Esophagus muscularis mucosa (tissue), 4 donors: Measurements from ENCODE around the gene STRBP. TPM values are rescaled to one million over a fixed set of nuclear protein-coding genes. Genes with fewer than 3 reads are reported as not detected.
"Not testable (repeated sequence)": the region's sequence is repeated elsewhere in the genome, so short reads cannot be mapped to it uniquely, and the experiment has no call there.

Experiments used
- DNase-seq: peaks from one replicate; pipeline ENCODE4 v3.0.0-alpha.2; 2017; ENCODE audit errors: extremely low spot score
- H3K27ac ChIP-seq, 4 donors: fragments of 200-600 bp; sonication (generic); replicated peaks in 1 of 4; 1 replicate in 3 of 4; 2 replicates in 1 of 4; pipeline ENCODE4 v1.5.1; 2016 to 2019; ENCODE audit warnings: mild to moderate bottlenecking in 1 of 4
- H3K27me3 ChIP-seq, 4 donors: fragments of 200-600 bp; sonication (generic); one replicate each; pipeline versions ENCODE4 v1.5.1 to v1.6.0; 2016 to 2019
- H3K36me3 ChIP-seq, 4 donors: fragments of 200-600 bp; sonication (generic); one replicate each; pipeline ENCODE4 v1.5.1; 2016 to 2019
- H3K4me1 ChIP-seq, 4 donors: fragments of 200-600 bp; sonication (generic); one replicate each; pipeline ENCODE4 v1.5.1; 2016 to 2019
- H3K4me3 ChIP-seq, 4 donors: fragments of 200-600 bp; sonication (generic); 1 replicate in 2 of 4; 2 replicates in 2 of 4; pipeline ENCODE4 v1.5.1; 2016 to 2019; ENCODE audit warnings: mild to moderate bottlenecking in 4 of 4, moderate library complexity in 1 of 4
- H3K9me3 ChIP-seq, 4 donors: fragments of 200-600 bp; sonication (generic); 1 replicate in 3 of 4; 2 replicates in 1 of 4; pipeline ENCODE4 v1.5.1; 2016 to 2019
- EP300 ChIP-seq: sonication (generic); formaldehyde crosslinking; IDR thresholded peaks from one replicate; pipeline ENCODE4 v1.6.1; 2017; ENCODE audit warnings: antibody characterized with exemption
- POLR2A ChIP-seq: fragments of 450-650 bp; IDR thresholded peaks from one replicate; pipeline ENCODE4 v1.6.1; 2017; ENCODE audit warnings: antibody characterized with exemption, moderate library complexity, mild to moderate bottlenecking, low read depth
- POLR2AphosphoS5 ChIP-seq, 2 donors: sonication (generic); formaldehyde crosslinking; IDR thresholded peaks; one replicate each; pipeline ENCODE4 v1.6.1; 2017; ENCODE audit warnings: antibody characterized with exemption in 2 of 2
- WGBS: methylation state at CpG from one replicate; pipeline ENCODE4 v1.1.5; 2018; 5-methylcytosine and 5-hydroxymethylcytosine counted together
- intact Hi-C: fragments of 100-400 bp; cut with DNase I; formaldehyde crosslinking; loops from one replicate; pipeline ENCODE4 v1.15.1; 2023
- total RNA-seq, 4 donors: library from RNA; depleted of rRNA; stranded (reverse); fragments of >200 nt; gene quantifications; one replicate each; pipeline versions ENCODE4 v1.1.0 to v1.2.1, GENCODE V29; 2016
- TF ChIP-seq, protein P1 (sequence below), 3 experiments: fragments of 200-600 bp in 2 of 3; fragments of 450-650 bp in 1 of 3; sonication (generic) in 2 of 3; IDR thresholded peaks; one replicate each; pipeline ENCODE4 v1.5.1; 2017 to 2019; ENCODE audit warnings: antibody characterized with exemption in 3 of 3, mild to moderate bottlenecking in 2 of 3, moderate library complexity in 1 of 3

Gene STRBP
- total RNA-seq, 4 donors from 2014 or later = 11.2 to 20.6 (median 14.5) TPM

DNA sequence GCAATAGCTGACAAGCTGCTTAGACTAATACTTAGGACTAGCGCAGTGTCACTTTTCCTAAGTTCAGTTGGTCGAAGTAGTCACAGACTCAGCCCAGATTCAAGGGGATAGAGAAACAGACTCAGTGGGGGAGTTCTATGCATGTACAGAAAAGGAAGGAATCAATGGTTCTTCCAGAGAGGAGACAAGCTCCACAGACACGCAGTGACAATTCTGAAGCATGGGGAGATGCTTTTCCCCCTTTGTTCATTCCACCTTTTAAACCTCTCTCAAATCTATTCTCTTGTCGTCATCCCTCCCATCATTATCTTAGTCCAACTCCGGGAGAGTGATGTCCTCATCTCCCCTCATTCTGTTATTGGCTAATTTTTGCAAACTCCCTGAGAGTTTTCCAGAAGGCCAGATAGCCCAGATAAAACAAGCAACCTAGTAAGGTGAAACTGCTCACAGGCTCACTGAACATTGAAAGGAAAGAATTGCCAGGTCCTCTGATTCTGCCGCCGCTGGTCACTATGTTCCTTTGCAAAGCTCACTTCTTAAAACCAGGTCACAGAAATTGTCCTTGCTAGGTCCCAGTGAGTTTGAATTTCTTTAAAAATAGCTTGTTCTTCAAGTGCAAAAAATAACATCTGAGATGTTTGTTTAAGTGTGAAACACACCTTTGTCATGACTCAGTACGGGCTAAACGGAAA is 13.4 kb upstream of the STRBP start:
- Histone ChIP-seq H3K9me3 (no peaks in the 10 kb centered on the region), H3K27me3 (no peaks in the 10 kb centered on the region), H3K36me3 (no peaks in the 10 kb centered on the region), H3K27ac (no peak overlapping the region), H3K4me1 (peaks cover 0 to 13% (median 6%) of the 10 kb centered on the region in 4 donors), H3K4me3 (no peak overlapping the region)
- 47% methylated on average over 9 of the region's 9 CpGs for WGBS
- TF ChIP-seq POLR2AphosphoS5 (IDR thresholded peaks at IDR 0.05) (no peak), POLR2A (no peak), EP300 (no peak)
- TF ChIP-seq, protein P1, sequence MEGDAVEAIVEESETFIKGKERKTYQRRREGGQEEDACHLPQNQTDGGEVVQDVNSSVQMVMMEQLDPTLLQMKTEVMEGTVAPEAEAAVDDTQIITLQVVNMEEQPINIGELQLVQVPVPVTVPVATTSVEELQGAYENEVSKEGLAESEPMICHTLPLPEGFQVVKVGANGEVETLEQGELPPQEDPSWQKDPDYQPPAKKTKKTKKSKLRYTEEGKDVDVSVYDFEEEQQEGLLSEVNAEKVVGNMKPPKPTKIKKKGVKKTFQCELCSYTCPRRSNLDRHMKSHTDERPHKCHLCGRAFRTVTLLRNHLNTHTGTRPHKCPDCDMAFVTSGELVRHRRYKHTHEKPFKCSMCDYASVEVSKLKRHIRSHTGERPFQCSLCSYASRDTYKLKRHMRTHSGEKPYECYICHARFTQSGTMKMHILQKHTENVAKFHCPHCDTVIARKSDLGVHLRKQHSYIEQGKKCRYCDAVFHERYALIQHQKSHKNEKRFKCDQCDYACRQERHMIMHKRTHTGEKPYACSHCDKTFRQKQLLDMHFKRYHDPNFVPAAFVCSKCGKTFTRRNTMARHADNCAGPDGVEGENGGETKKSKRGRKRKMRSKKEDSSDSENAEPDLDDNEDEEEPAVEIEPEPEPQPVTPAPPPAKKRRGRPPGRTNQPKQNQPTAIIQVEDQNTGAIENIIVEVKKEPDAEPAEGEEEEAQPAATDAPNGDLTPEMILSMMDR (IDR thresholded peaks at IDR 0.05) = no peak
- DNase-seq = no peak
- intact Hi-C loops = no loop called here

DNA sequence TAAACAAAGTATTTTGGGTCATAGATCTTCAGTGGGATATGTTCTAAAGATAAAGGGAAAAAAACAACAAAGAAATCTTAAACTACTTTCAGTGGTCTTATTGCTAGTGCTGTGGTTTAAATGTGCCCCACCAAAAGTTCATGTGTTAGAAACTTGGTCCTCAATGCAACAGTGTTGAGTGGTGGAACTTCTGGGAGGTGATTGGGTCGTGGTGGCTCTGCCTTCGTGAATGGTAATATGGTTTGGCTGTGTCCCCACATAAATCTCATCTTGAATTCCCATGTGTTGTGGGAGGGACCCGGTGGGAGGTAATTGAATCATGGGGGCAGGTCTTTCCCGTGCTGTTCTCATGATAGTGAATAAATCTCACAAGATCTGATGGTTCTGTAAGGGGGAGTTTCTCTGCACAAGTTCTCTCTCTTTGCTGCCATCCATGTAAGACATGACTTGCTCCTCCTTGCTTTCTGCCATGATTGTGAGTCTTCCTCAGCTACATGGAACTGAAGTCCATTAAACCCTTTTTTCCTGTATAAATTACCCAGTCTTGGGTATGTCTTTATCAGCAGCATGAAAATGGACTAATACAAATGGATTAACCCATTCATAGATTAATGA is 10.6 kb upstream of the STRBP start:
- intact Hi-C loops, H3K27me3 ChIP-seq, H3K27ac ChIP-seq, H3K9me3 ChIP-seq, H3K4me3 ChIP-seq, DNase-seq, H3K36me3 ChIP-seq: not testable (repeated sequence)
- 93% methylated on average over 4 of the region's 4 CpGs for WGBS
- H3K4me1 ChIP-seq = peaks cover 0 to 13% (median 6%) of the 10 kb centered on the region in 4 donors

DNA sequence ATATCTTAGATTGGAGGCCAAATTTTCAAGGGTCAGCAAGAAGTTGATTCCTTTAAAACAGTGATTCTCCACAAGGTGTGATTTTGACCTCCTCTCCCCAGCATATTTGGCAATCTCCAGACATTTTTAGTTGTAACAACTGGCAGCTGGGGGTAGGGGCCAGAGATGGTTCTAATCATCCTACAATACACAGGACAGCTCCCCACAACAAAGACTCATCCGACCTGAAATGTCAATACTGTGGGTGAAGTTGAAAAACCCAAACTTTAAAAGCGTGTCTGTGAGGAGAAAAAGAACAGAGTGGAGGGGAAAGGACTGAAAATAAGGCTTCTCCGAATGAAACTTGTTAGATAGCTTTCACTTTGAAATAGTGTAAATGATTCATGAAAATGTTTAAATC is 10.0 kb upstream of the STRBP start:
- WGBS = 71% methylated on average over 3 of the region's 3 CpGs
- intact Hi-C loops = no loop called here
- H3K27me3 ChIP-seq = no peaks in the 10 kb centered on the region

DNA sequence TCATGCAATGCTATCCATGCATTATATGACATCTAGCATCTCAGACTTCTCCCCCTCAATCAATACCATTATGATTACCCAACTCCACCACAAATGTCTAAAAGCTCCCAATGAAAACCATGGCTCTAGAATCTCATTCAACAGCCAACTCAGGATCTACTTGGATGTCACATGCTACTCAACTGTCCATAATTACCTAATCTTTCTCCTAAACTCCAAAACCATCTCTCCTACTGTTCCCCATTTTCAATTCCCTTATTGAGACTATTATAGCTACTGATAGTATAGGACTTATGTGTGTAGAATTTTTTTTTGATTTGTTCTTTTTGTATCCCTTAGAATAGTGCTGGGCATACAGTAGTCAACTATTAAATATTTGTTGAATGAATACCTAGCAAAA is 8.2 kb upstream of the STRBP start:
- H3K4me3 ChIP-seq = no peak overlapping the region

More for the DNA sequence above, 10.0 kb upstream of the STRBP start:
- no peak overlapping the region for H3K27ac ChIP-seq
- no peak for DNase-seq
- H3K9me3 ChIP-seq = no peaks in the 10 kb centered on the region
- TF ChIP-seq EP300 (no peak), POLR2AphosphoS5 (IDR thresholded peaks at IDR 0.05) (no peak), POLR2A (no peak)
- TF ChIP-seq, protein P1 (IDR thresholded peaks at IDR 0.05) = no peak
- H3K36me3 ChIP-seq = no peaks in the 10 kb centered on the region
- H3K4me1 ChIP-seq = peaks cover 0 to 13% (median 6%) of the 10 kb centered on the region in 4 donors
- no peak overlapping the region for H3K4me3 ChIP-seq

DNA sequence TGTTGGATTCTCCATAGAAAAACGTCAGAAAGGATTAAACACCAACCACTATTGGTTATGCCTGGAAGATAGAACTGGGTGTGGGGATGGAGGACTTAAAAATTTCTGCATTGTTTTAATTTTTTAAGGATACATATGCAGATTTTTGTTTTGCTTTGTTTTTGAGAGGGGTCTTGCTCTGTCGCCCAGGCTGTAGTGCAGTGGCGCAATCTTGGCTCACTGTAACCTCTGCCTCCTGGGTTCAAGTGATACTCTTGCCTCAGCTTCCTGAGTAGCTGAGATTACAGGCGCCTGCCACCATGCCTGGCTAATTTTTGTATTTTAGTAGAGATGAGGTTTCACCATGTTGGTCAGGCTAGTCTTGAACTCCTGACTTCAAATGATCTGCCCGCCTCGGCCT is 2.7 kb upstream of the STRBP start:
- H3K9me3 ChIP-seq, H3K4me3 ChIP-seq, DNase-seq, intact Hi-C loops, H3K27ac ChIP-seq, H3K36me3 ChIP-seq, H3K27me3 ChIP-seq: not testable (repeated sequence)
- WGBS = 93% methylated on average over 6 of the region's 6 CpGs
- H3K4me1 ChIP-seq = peaks cover 10 to 24% (median 17%) of the 10 kb centered on the region in 4 donors

More for the DNA sequence above, 8.2 kb upstream of the STRBP start:
- no peaks in the 10 kb centered on the region for H3K9me3 ChIP-seq
- no peak for DNase-seq
- no peaks in the 10 kb centered on the region for H3K36me3 ChIP-seq
- TF ChIP-seq POLR2A (no peak), POLR2AphosphoS5 (IDR thresholded peaks at IDR 0.05) (no peak), EP300 (no peak)
- TF ChIP-seq, protein P1 (IDR thresholded peaks at IDR 0.05) = no peak
- H3K4me1 ChIP-seq = no peaks in the 10 kb centered on the region
- H3K27me3 ChIP-seq = no peaks in the 10 kb centered on the region
- intact Hi-C loops = no loop called here
- H3K27ac ChIP-seq = no peak overlapping the region
